Activated naive CD4-positive, alpha-beta T cell treated with anti-CD3 and anti-CD28 coated beads for 36 hours (primary cell): ENCODE results near the gene LVRN. TPM values are rescaled to one million over a fixed set of nuclear protein-coding genes. Genes with fewer than 3 reads are reported as not detected.

ENCODE experiments used
- CTCF ChIA-PET: fragments of 350-600 bp; sonication (Branson Sonifier 250); formaldehyde crosslinking; loops from one replicate; lab custom pipeline; 2021; ENCODE audit warnings: antibody characterized with exemption; lab: Charles Lee
- DNase-seq: peaks from one replicate; pipeline ENCODE4 v3.0.0-alpha.2; 2020
- H3K27ac Mint-ChIP-seq: one replicate; pipeline ENCODE4 v1.8.0; 2021; ENCODE audit warnings: mild to moderate bottlenecking, mixed read lengths
- H3K27me3 Mint-ChIP-seq: one replicate; pipeline ENCODE4 v1.8.0; 2021; ENCODE audit warnings: low read depth, mixed read lengths
- H3K36me3 Mint-ChIP-seq: one replicate; pipeline ENCODE4 v1.8.0; 2021; ENCODE audit warnings: low read depth, mixed read lengths
- H3K4me1 Mint-ChIP-seq: one replicate; pipeline ENCODE4 v1.8.0; 2021; ENCODE audit warnings: low read depth, mixed read lengths
- H3K4me3 Mint-ChIP-seq: one replicate; pipeline ENCODE4 v1.8.0; 2021; ENCODE audit warnings: mild to moderate bottlenecking, moderate library complexity, mixed read lengths
- H3K9me3 Mint-ChIP-seq: one replicate; pipeline ENCODE4 v1.8.0; 2021; ENCODE audit warnings: mixed read lengths
- intact Hi-C: fragments of 100-400 bp; cut with micrococcal nuclease; formaldehyde crosslinking; loops from one replicate; pipeline ENCODE4 v1.15.1; 2023
- total RNA-seq, 2 experiments: library from RNA; stranded (reverse); gene quantifications; one replicate each; pipeline ENCODE4 v1.2.3, GENCODE V29; 2021

Gene LVRN
- total RNA-seq, 2 experiments from 2014 or later: not detected

DNA sequence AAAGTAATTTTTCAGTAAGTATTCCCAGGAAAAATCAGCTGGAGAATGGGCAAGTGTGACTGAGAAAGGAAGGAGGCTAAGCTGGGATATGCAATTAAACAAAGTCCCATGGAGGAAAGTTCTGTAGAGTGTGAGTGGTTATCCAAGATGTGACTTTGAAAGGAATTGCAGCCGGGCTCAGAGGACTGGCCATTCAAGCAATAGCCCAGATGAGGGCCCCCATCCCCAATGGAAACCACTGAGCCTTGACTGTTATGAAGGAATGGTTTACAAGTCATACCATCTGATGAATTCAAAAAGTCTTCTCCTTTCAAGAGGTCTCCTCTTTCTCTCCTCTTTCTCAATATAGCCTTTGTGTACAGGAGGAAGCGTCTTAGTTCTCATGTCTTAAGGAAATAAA lies 6.5 kb downstream of the LVRN start:
- no peak overlapping the region for H3K27ac Mint-ChIP-seq
- no peak for DNase-seq
- CTCF ChIA-PET: no interaction called here
- H3K27me3 Mint-ChIP-seq: peaks cover 37% of the 10 kb centered on the region
- no peaks in the 10 kb centered on the region for H3K36me3 Mint-ChIP-seq
- H3K4me3 Mint-ChIP-seq: no peak overlapping the region
- H3K4me1 Mint-ChIP-seq: no peaks in the 10 kb centered on the region
- no peaks in the 10 kb centered on the region for H3K9me3 Mint-ChIP-seq
- intact Hi-C loops: no loop called here

DNA sequence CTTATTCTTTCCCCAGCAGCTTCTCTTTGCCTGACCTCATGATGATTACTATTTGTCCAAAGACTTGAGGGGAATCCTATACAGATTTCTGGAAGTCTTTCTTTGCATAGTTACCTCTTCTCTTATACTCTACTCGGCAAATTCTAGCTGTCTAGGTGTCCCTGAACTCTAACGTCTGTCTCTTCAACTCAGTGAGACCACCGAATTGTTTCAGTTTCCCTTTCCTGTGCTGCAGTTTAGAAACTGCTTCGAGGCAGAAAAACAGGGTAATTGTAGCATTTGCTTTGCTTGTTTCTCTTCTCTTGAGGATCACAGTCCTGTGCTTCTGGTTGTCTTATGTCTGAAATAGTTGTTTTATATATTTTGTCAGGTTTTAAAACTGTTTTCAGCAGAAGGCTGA lies 14.8 kb downstream of the LVRN start:
- Mint-ChIP-seq H3K4me3 (no peak overlapping the region), H3K9me3 (no peaks in the 10 kb centered on the region), H3K27ac (no peak overlapping the region), H3K36me3 (no peaks in the 10 kb centered on the region), H3K4me1 (no peaks in the 10 kb centered on the region), H3K27me3 (peaks cover 47% of the 10 kb centered on the region)
- DNase-seq: no peak
- intact Hi-C loops: no loop called here
- CTCF ChIA-PET: no interaction called here

DNA sequence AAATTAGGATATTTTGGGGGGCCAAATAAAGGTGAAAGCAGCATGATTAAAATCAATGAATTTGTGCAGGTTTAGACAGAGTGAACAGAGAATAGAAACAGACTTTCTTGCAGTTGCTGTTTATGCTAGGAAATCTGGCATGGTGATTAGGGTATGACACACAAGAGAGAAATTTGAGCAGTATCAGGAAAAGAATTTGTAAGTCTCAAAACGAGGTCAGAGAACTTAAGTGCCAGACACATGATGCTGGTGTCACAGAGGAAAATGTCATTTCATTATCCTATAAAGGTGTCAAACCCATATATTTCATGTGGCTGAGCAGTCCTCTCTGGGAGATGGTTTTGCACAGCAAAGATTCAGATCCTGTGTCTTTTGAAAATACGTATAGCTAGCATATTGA lies 15.7 kb downstream of the LVRN start:
- peaks cover 47% of the 10 kb centered on the region for H3K27me3 Mint-ChIP-seq
- intact Hi-C loops: no loop called here
- CTCF ChIA-PET: interaction anchor here (1.5 kb wide), 1 partner anchor 90 kb away, joined by 3 read pairs; no protein-coding TSS in a partner anchor
- no peak overlapping the region for H3K27ac Mint-ChIP-seq
- no peak overlapping the region for H3K4me3 Mint-ChIP-seq
- no peaks in the 10 kb centered on the region for H3K4me1 Mint-ChIP-seq
- DNase-seq: no peak
- no peaks in the 10 kb centered on the region for H3K36me3 Mint-ChIP-seq
- no peaks in the 10 kb centered on the region for H3K9me3 Mint-ChIP-seq

DNA sequence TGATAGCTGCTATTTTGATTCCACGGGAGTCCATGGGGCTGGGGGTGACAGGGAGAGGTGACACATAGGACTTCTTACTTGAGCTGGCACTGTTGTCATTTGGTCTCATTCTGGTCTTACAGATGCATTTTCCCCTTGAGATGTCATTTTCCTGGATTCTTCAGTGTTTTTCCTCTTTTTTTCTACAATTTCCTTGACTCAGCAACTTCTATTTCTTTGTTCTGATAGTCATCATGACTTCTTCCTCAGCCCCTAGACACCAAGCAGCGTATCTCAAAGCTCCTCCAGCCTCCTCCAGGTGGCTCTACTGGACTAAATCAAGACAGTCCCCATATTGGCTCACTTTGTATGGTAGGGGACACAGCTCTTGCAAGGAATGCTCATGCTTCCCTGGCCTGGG lies 16.5 kb downstream of the LVRN start:
- no peak overlapping the region for H3K4me3 Mint-ChIP-seq
- no peaks in the 10 kb centered on the region for H3K36me3 Mint-ChIP-seq
- no peak overlapping the region for H3K27ac Mint-ChIP-seq

DNA sequence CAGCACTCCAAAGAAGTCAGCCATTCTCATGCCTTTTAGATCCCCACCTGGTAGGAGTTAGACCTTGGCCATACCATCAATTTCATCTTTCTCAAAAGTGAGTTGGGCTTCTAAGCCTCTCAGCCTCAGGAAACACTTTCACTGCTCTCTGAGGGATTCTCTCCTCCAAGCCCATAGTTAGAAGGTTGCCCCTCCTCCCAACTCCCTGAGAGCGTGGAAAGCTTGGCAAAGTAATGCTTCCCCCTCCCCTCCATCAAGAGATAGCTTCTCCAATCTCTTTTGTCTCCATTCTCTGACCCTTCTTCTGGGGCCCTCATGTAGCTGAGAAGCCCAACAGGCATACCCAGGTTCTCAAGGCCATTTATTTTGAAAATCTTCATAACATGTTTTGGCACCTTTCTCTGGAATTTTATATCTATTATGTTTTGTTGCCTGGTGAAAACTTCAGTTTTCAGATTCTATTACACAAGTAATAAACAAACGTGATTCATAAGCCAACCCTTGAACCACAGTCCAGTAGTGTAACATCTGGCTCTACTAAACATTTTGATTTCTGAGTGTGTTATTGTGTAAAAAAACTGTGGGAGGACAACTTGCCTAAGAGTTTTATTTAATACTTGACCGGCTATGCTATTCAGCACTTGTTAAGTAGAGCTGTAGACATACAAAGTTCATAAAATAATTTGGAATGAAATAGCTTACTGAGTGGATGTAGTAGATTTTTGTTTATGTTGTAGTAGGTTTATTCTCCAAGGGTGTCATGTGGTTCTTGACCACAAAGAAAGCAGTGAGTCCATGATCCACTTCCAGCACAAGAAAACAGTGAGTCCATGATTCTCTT lies 17.1 kb downstream of the LVRN start:
- no peak for DNase-seq
- Mint-ChIP-seq H3K9me3 (no peaks in the 10 kb centered on the region), H3K4me1 (no peaks in the 10 kb centered on the region), H3K27me3 (peaks cover 48% of the 10 kb centered on the region), H3K4me3 (no peak overlapping the region), H3K36me3 (no peaks in the 10 kb centered on the region), H3K27ac (no peak overlapping the region)
- intact Hi-C loops: no loop called here
- CTCF ChIA-PET: interaction anchor here (1.5 kb wide), 1 partner anchor 88 kb away, joined by 3 read pairs; no protein-coding TSS in a partner anchor

More for the DNA sequence above, 16.5 kb downstream of the LVRN start:
- DNase-seq: no peak
- no peaks in the 10 kb centered on the region for H3K9me3 Mint-ChIP-seq
- H3K4me1 Mint-ChIP-seq: no peaks in the 10 kb centered on the region
- CTCF ChIA-PET: interaction anchor here (1.5 kb wide), 1 partner anchor 89 kb away, joined by 3 read pairs; no protein-coding TSS in a partner anchor
- intact Hi-C loops: no loop called here
- H3K27me3 Mint-ChIP-seq: peaks cover 47% of the 10 kb centered on the region

GRCh38 chr5:115983519-115983918 lies 21.2 kb downstream of the LVRN start:
- CTCF ChIA-PET: no interaction called here
- Mint-ChIP-seq H3K27me3 (peaks cover 26% of the 10 kb centered on the region), H3K36me3 (no peaks in the 10 kb centered on the region), H3K4me3 (no peak overlapping the region), H3K27ac (no peak overlapping the region), H3K9me3 (no peaks in the 10 kb centered on the region), H3K4me1 (no peaks in the 10 kb centered on the region)
- intact Hi-C loops: no loop called here
- no peak for DNase-seq

GRCh38 chr5:115985802-115986757 lies 23.8 kb downstream of the LVRN start:
- Mint-ChIP-seq H3K27ac (no peak overlapping the region), H3K4me1 (no peaks in the 10 kb centered on the region), H3K27me3 (peaks cover 12% of the 10 kb centered on the region), H3K4me3 (no peak overlapping the region), H3K9me3 (no peaks in the 10 kb centered on the region), H3K36me3 (no peaks in the 10 kb centered on the region)
- CTCF ChIA-PET: interaction anchor here (0.6 kb wide), 1 partner anchor 366 kb away, joined by 3 read pairs; no protein-coding TSS in a partner anchor
- no peak for DNase-seq
- intact Hi-C loops: no loop called here

DNA sequence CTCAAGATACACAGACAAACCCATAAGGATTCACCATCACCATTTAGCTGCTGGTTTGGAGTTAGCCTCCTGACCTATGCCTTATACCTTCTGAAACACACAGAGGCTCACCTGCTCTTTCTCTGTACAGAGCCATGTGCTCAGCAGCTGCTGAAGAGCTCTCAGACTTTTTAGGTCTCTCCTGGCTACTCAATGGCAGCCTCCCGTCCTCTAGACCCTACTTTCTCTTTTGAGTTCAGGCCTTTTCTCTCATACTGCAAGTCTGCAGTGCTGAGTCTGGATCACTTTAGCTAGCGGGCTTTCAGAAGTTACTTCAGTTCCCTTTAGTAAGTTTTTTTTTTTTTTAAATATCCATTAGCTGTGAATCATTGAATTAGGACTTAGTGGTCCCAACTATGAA lies 25.7 kb downstream of the LVRN start:
- Mint-ChIP-seq H3K9me3 (no peaks in the 10 kb centered on the region), H3K27ac (no peak overlapping the region), H3K4me3 (no peak overlapping the region), H3K36me3 (no peaks in the 10 kb centered on the region), H3K4me1 (no peaks in the 10 kb centered on the region), H3K27me3 (peaks cover 9% of the 10 kb centered on the region)
- no peak for DNase-seq
- intact Hi-C loops: no loop called here
- CTCF ChIA-PET: interaction anchor here (1.0 kb wide), 1 partner anchor 80 kb away, joined by 3 read pairs; no protein-coding TSS in a partner anchor

DNA sequence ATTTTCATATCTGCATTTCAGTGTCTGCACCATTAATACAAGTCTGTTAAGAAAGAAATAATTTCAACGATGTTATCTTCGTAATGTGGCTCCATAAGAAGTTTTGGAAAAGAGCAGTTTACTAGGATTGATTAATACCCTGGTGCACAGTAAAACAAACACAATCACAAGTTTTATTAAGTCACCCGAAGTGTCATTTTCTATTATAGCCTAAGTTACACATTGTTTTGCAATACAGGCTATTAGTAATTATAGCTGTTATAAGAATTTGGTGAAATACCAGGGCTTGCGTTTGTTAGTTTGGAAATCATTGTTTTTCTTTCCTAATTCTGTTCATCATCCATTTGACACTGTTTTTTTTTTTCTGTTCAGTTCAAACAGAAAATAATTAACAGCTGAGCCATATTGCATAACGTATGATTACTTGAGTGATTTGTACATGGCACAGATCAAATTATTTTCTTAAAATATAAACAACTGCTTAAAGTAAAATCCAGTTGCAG lies 30.6 kb downstream of the LVRN start:
- no peaks in the 10 kb centered on the region for H3K36me3 Mint-ChIP-seq
- H3K4me3 Mint-ChIP-seq: no peak overlapping the region
- H3K27ac Mint-ChIP-seq: no peak overlapping the region
- intact Hi-C loops: no loop called here
- CTCF ChIA-PET: interaction anchor here (0.6 kb wide), 1 partner anchor 1093 kb away, joined by 3 read pairs; no protein-coding TSS in a partner anchor
- no peaks in the 10 kb centered on the region for H3K4me1 Mint-ChIP-seq
- no peak for DNase-seq
- peaks cover 13% of the 10 kb centered on the region for H3K27me3 Mint-ChIP-seq
- H3K9me3 Mint-ChIP-seq: no peaks in the 10 kb centered on the region

DNA sequence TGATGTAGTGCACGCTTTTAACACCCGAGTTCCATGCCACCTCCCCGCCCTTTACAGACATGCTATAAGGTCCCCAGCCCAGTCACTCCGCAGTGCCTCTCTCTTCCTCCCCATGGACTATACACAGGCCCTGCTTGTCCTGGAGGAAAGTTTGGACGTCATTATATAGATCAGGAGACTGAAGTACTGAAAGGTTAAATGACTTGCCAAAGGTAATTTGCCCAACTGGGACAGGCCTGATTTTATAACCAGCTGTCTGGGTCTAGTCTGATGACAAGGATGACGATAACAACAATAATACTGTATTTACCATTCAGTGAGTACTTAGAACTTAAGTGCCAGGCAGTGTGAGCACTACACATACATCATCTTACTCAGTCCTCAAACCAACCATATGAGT lies 33.1 kb downstream of the LVRN start:
- CTCF ChIA-PET: no interaction called here
- H3K36me3 Mint-ChIP-seq: no peaks in the 10 kb centered on the region
- no peak overlapping the region for H3K4me3 Mint-ChIP-seq
- H3K27ac Mint-ChIP-seq: no peak overlapping the region
- intact Hi-C loops: no loop called here
- no peaks in the 10 kb centered on the region for H3K4me1 Mint-ChIP-seq
- H3K27me3 Mint-ChIP-seq: peaks cover 9% of the 10 kb centered on the region
- DNase-seq: no peak
- H3K9me3 Mint-ChIP-seq: no peaks in the 10 kb centered on the region

GRCh38 chr5:116002116-116002906 lies 40.0 kb downstream of the LVRN start:
- no peak for DNase-seq
- H3K27me3 Mint-ChIP-seq: peaks cover 4% of the 10 kb centered on the region
- CTCF ChIA-PET: no interaction called here
- H3K4me3 Mint-ChIP-seq: no peak overlapping the region
- H3K9me3 Mint-ChIP-seq: no peaks in the 10 kb centered on the region
- intact Hi-C loops: no loop called here
- no peaks in the 10 kb centered on the region for H3K36me3 Mint-ChIP-seq
- H3K27ac Mint-ChIP-seq: no peak overlapping the region
- H3K4me1 Mint-ChIP-seq: no peaks in the 10 kb centered on the region
